Prostate gland (tissue), 2 donors: ENCODE results near the gene RAPGEF4. TPM values are rescaled to one million over a fixed set of nuclear protein-coding genes. Genes with fewer than 3 reads are reported as not detected.

ENCODE experiments used
- DNase-seq: peaks from one replicate; pipeline ENCODE4 v3.0.0-alpha.2; 2019; ENCODE audit warnings: low spot score
- H3K27ac ChIP-seq, 2 donors: fragments of 200-600 bp; sonication (generic); 2 replicates each; pipeline ENCODE4 v1.5.1; 2017 to 2019
- H3K27me3 ChIP-seq: fragments of 200-600 bp; sonication (generic); replicated peaks from 2 replicates; pipeline ENCODE4 v1.5.1; 2019; ENCODE audit not compliant: insufficient read depth
- H3K36me3 ChIP-seq, 2 donors: fragments of 200-600 bp; sonication (generic); 1 replicate in 1 of 2; 2 replicates in 1 of 2; pipeline versions ENCODE4 v1.5.1 to v1.8.1; 2017 to 2019
- H3K4me1 ChIP-seq: fragments of 200-600 bp; sonication (generic); replicated peaks from 2 replicates; pipeline ENCODE4 v1.5.1; 2019
- H3K4me3 ChIP-seq, 2 donors: fragments of 200-600 bp; sonication (generic); 2 replicates each; pipeline ENCODE4 v1.5.1; 2017 to 2019
- H3K9me3 ChIP-seq: fragments of 200-600 bp; sonication (generic); 2 replicates; pipeline ENCODE4 v1.5.1; 2017
- CTCF ChIP-seq, 4 experiments: fragments of 200-600 bp in 2 of 4; fragments of 450-650 bp in 2 of 4; sonication (generic) in 2 of 4; IDR thresholded peaks; 1 replicate in 3 of 4; 2 replicates in 1 of 4; pipeline ENCODE4 v1.5.1; 2016 to 2019; ENCODE audit warnings: antibody characterized with exemption in 4 of 4, mild to moderate bottlenecking in 2 of 4, moderate library complexity in 2 of 4
- POLR2A ChIP-seq: fragments of 450-650 bp; IDR thresholded peaks from one replicate; pipeline ENCODE4 v1.6.1; 2016; ENCODE audit warnings: antibody characterized with exemption, mild to moderate bottlenecking
- POLR2AphosphoS5 ChIP-seq: sonication (generic); formaldehyde crosslinking; IDR thresholded peaks from one replicate; pipeline ENCODE4 v1.6.1; 2017; ENCODE audit warnings: antibody characterized with exemption
- WGBS: methylation state at CpG from one replicate; pipeline ENCODE4 v1.1.5; 2018; 5-methylcytosine and 5-hydroxymethylcytosine counted together
- intact Hi-C: fragments of 100-400 bp; cut with DNase I; formaldehyde crosslinking; loops from one replicate; pipeline ENCODE4 v1.14.2; 2022
- total RNA-seq, 2 donors: library from RNA; depleted of rRNA; stranded (reverse); fragments of >200 nt; gene quantifications; one replicate each; pipeline ENCODE4 v1.1.0, GENCODE V29; 2016

Gene RAPGEF4
- total RNA-seq, 2 donors from 2014 or later = 7.3 to 31.0 TPM

- intact Hi-C loops = no loop called here
- no peaks in the 10 kb centered on the region for H3K9me3 ChIP-seq
- H3K4me3 ChIP-seq = no peak overlapping the region
- no peak for DNase-seq
- TF ChIP-seq POLR2AphosphoS5 = no peak
- no peak overlapping the region for H3K27ac ChIP-seq
- H3K4me1 ChIP-seq = no peaks in the 10 kb centered on the region
- no peaks in the 10 kb centered on the region for H3K27me3 ChIP-seq
- no peaks in the 10 kb centered on the region for H3K36me3 ChIP-seq
- 87% methylated on average over 3 of the region's 3 CpGs for WGBS
These were observed 173.8 kb downstream of the RAPGEF4 start for GRCh38 chr2:172909454-172909853.

- Histone ChIP-seq H3K36me3 (no peaks in the 10 kb centered on the region), H3K4me1 (no peaks in the 10 kb centered on the region), H3K27ac (no peak overlapping the region), H3K9me3 (no peaks in the 10 kb centered on the region), H3K27me3 (no peaks in the 10 kb centered on the region), H3K4me3 (no peak overlapping the region)
- 35% methylated on average over 1 of the region's 1 CpG for WGBS
- TF ChIP-seq POLR2AphosphoS5 = no peak
- TF ChIP-seq POLR2A = no peak
- TF ChIP-seq CTCF (IDR thresholded peaks at IDR 0.05) = no peak
- intact Hi-C loops = no loop called here
- DNase-seq = no peak
These were observed 176.6 kb downstream of the RAPGEF4 start for GRCh38 chr2:172912266-172912665.

GRCh38 chr2:172914341-172915008 lies 178.8 kb downstream of the RAPGEF4 start:
- 94% methylated on average over 6 of the region's 6 CpGs for WGBS
- intact Hi-C loops = no loop called here
- H3K27me3 ChIP-seq = no peaks in the 10 kb centered on the region
- no peak for DNase-seq
- no peaks in the 10 kb centered on the region for H3K4me1 ChIP-seq
- H3K4me3 ChIP-seq = no peak overlapping the region
- TF ChIP-seq POLR2A = no peak
- TF ChIP-seq POLR2AphosphoS5 = no peak
- TF ChIP-seq CTCF (IDR thresholded peaks at IDR 0.05) = no peak
- H3K27ac ChIP-seq = no peak overlapping the region
- H3K9me3 ChIP-seq = no peaks in the 10 kb centered on the region
- no peaks in the 10 kb centered on the region for H3K36me3 ChIP-seq

GRCh38 chr2:172917716-172918115 lies 182.1 kb downstream of the RAPGEF4 start:
- Histone ChIP-seq H3K36me3 (no peaks in the 10 kb centered on the region), H3K4me1 (no peaks in the 10 kb centered on the region), H3K4me3 (no peak overlapping the region), H3K27ac (no peak overlapping the region), H3K9me3 (no peaks in the 10 kb centered on the region), H3K27me3 (no peaks in the 10 kb centered on the region)
- no peak for DNase-seq
- intact Hi-C loops = no loop called here
- 66% methylated on average over 3 of the region's 3 CpGs for WGBS
- TF ChIP-seq POLR2AphosphoS5 (no peak), CTCF (IDR thresholded peaks at IDR 0.05) (no peak), POLR2A (no peak)

- no peak for TF ChIP-seq POLR2A
- no peak for TF ChIP-seq POLR2AphosphoS5
- no peak for TF ChIP-seq CTCF (IDR thresholded peaks at IDR 0.05)
- H3K4me1 ChIP-seq = no peaks in the 10 kb centered on the region
- intact Hi-C loops = no loop called here
These were observed 184.1 kb downstream of the RAPGEF4 start for GRCh38 chr2:172919732-172920131.

More at GRCh38 chr2:172919732-172920131, 184.1 kb downstream of the RAPGEF4 start:
- DNase-seq = no peak
- Histone ChIP-seq H3K36me3 (no peaks in the 10 kb centered on the region), H3K4me3 (no peak overlapping the region), H3K27me3 (no peaks in the 10 kb centered on the region), H3K27ac (no peak overlapping the region), H3K9me3 (no peaks in the 10 kb centered on the region)
- WGBS = 95% methylated on average over 5 of the region's 5 CpGs
